Mucosa of descending colon (tissue), 3 donors: ENCODE measurements around the gene PCP4L1. TPM values are rescaled to one million over a fixed set of nuclear protein-coding genes. Genes with fewer than 3 reads are reported as not detected.

Experiments
- ATAC-seq: fragments of 200-7000 bp; cut with Tn5 transposase; one replicate; pipeline ENCODE4 v1.9.1; 2020; ENCODE audit warnings: mild to moderate bottlenecking, moderate library complexity
- DNase-seq, 3 donors: peaks; one replicate each; pipeline ENCODE4 v3.0.0-alpha.2; 2020
- H3K36me3 ChIP-seq: fragments of 200-600 bp; one replicate; pipeline ENCODE4 v1.8.0; 2021; ENCODE audit warnings: low read depth, mild to moderate bottlenecking
- H3K4me1 ChIP-seq: fragments of 200-600 bp; one replicate; pipeline ENCODE4 v1.8.0; 2021; ENCODE audit warnings: low read depth, mild to moderate bottlenecking
- H3K4me3 ChIP-seq: fragments of 200-600 bp; one replicate; pipeline ENCODE4 v1.8.0; 2021; ENCODE audit warnings: mild to moderate bottlenecking
- H3K9me3 ChIP-seq: fragments of 200-600 bp; one replicate; pipeline ENCODE4 v1.8.0; 2021; ENCODE audit warnings: mild to moderate bottlenecking
- intact Hi-C, 2 donors: fragments of 100-400 bp; cut with DNase I in 1 of 2; cut with micrococcal nuclease in 1 of 2; formaldehyde crosslinking; loops; one replicate each; pipeline versions ENCODE4 v1.11.0 to v1.11.1; 2022; cut with DNase I, micrococcal nuclease
- total RNA-seq, 3 donors: library from RNA; stranded (reverse); fragmentation: NEBNext Ultra II Directional in 2 of 3; extraction: Animal tissue kit (Norgen Biotek cat#: 25700) in 2 of 3; gene quantifications; one replicate each; pipeline versions ENCODE4 v1.2.1 to v1.2.4, GENCODE V29; 2021 to 2023
- TF ChIP-seq, protein P1 (sequence below): fragments of 200-600 bp; IDR thresholded peaks from one replicate; pipeline ENCODE4 v1.8.0; 2022; ENCODE audit warnings: antibody characterized with exemption, mild to moderate bottlenecking
- donor health status: DM: no; HTN: no; CAD: no; lungs with moderate emphysema.
- donor health status: DM: no; HTN: no; CAD: no.
- donor health status: DM: no; HTN: yes; CAD: no.

The PCP4L1 gene
- total RNA-seq, 3 donors from 2014 or later: 0.41 to 12.2 (median 1.6) TPM

DNA sequence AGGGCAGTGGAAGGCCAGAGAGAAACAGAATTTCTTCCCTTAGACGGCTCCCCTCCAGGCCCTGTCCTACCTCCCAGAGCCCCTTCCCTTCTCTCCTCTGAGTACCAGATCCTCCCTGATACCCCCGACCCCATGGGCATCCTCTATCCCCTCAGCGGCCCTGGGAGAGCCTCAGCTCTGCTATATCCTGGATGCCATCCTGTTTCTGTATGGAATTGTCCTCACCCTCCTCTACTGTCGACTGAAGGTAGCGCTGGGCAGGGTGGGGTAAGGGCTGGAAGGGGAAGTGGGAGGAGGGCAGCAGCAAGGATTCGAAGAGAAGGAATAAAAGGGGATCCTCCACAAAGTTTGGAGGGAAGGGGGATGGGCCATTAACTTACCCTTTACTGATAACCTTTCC is 40.7 kb upstream of the PCP4L1 start:
- no peak overlapping the region for H3K4me3 ChIP-seq
- TF ChIP-seq, protein P1, sequence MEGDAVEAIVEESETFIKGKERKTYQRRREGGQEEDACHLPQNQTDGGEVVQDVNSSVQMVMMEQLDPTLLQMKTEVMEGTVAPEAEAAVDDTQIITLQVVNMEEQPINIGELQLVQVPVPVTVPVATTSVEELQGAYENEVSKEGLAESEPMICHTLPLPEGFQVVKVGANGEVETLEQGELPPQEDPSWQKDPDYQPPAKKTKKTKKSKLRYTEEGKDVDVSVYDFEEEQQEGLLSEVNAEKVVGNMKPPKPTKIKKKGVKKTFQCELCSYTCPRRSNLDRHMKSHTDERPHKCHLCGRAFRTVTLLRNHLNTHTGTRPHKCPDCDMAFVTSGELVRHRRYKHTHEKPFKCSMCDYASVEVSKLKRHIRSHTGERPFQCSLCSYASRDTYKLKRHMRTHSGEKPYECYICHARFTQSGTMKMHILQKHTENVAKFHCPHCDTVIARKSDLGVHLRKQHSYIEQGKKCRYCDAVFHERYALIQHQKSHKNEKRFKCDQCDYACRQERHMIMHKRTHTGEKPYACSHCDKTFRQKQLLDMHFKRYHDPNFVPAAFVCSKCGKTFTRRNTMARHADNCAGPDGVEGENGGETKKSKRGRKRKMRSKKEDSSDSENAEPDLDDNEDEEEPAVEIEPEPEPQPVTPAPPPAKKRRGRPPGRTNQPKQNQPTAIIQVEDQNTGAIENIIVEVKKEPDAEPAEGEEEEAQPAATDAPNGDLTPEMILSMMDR: no peak
- no peak for ATAC-seq
- H3K4me1 ChIP-seq: no peaks in the 10 kb centered on the region
- DNase-seq: no peak
- H3K9me3 ChIP-seq: no peaks in the 10 kb centered on the region
- intact Hi-C loops: no loop called here
- peaks cover 8% of the 10 kb centered on the region for H3K36me3 ChIP-seq

DNA sequence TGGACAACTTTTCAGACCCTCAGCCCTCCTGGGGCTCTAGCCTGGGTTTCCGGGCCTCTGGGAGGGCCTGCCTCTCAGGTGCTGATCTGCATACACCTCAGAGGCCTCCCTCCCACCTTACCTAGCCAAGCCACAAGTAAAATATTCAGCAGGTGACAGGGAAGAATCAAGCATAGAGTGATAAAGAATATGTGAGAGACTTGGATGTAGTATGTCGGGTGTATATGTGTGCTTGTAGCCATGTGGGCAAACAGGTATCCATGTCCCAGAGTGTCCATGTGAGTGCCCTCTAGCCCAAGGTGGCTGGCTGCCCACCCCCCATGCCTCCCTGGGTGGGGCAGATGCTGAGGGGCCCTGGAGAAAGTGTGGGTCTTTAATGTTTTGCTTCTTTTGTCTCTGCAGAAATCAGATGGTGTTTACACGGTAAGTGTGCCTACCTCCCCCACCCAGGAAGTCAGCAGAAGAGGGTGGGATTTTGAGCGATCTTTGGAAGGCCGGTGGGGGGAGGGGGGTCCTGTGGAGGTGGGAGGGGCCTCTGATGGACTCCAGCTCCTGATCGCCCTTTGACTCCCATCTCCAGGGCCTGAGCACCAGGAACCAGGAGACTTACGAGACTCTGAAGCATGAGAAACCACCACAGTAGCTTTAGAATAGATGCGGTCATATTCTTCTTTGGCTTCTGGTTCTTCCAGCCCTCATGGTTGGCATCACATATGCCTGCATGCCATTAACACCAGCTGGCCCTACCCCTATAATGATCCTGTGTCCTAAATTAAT is 40.1 kb upstream of the PCP4L1 start:
- ATAC-seq (no peak), DNase-seq (no peak)
- peaks cover 1% of the 10 kb centered on the region for H3K36me3 ChIP-seq
- no peaks in the 10 kb centered on the region for H3K4me1 ChIP-seq
- H3K9me3 ChIP-seq: no peaks in the 10 kb centered on the region
- H3K4me3 ChIP-seq: no peak overlapping the region
- intact Hi-C loops: no loop called here
- TF ChIP-seq, protein P1: no peak

DNA sequence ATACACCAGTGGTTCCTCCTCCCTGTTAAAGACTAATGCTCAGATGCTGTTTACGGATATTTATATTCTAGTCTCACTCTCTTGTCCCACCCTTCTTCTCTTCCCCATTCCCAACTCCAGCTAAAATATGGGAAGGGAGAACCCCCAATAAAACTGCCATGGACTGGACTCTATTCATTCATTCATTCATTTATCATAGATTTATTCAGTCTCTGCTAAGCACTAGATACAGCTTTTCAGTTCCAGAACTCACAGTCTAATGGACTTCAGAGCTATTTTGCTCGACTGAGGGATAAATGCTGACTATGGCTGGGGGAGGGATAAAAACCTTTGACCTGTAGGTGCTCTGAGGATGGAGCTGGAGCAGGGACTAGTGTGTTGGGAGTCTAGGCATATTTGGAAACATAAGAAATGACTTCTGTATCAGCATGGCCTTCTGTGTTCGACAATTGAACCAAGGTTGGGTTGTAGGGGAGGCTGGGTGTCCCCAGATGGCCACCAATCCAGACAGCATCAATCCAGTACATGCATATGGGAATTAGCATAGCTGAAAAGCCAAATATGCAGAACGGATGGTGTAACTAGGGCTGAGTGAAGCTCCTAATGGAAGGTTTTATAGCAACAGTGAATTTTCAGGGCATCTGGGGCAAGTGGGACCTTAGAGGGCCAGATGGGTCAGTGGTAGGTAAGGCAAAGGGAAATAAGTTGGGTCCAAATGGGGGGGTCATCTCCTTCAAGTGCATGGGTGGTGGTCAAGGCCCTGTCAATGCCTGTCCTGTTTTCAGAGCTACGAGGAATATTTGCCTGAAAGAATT is 39.3 kb upstream of the PCP4L1 start:
- H3K4me3 ChIP-seq: no peak overlapping the region
- DNase-seq (no peak), ATAC-seq (no peak)
- TF ChIP-seq, protein P1: no peak
- intact Hi-C loops: no loop called here
- H3K36me3 ChIP-seq: no peaks in the 10 kb centered on the region
- H3K9me3 ChIP-seq: no peaks in the 10 kb centered on the region
- H3K4me1 ChIP-seq: no peaks in the 10 kb centered on the region

DNA sequence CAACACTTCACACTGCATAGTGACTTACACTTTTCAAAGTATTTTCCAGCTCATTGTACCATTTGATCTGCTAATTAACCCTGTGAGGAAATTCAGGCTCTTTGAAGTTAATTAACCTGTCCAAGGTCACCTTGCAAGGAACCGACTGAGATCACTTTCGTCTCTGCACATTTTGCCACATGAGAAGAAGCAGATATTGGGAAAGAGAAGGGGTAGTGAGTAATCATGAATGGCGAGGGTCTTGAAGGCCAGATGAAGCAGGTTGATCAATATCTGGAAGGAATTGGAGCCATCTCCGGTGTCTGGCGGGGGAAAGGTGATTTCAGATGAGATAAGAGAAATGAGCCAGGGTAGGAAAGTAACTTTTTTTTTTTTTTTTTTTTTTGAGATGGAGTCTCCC is 38.5 kb upstream of the PCP4L1 start:
- no peaks in the 10 kb centered on the region for H3K4me1 ChIP-seq
- no peak overlapping the region for H3K4me3 ChIP-seq
- no peaks in the 10 kb centered on the region for H3K9me3 ChIP-seq
- TF ChIP-seq, protein P1: no peak
- no peak for ATAC-seq
- no peaks in the 10 kb centered on the region for H3K36me3 ChIP-seq
- intact Hi-C loops: loop anchor here in 1 of 2 donors (10.0 kb wide), 1 partner anchor 165 kb away; no protein-coding TSS in a partner anchor
- no peak for DNase-seq

DNA sequence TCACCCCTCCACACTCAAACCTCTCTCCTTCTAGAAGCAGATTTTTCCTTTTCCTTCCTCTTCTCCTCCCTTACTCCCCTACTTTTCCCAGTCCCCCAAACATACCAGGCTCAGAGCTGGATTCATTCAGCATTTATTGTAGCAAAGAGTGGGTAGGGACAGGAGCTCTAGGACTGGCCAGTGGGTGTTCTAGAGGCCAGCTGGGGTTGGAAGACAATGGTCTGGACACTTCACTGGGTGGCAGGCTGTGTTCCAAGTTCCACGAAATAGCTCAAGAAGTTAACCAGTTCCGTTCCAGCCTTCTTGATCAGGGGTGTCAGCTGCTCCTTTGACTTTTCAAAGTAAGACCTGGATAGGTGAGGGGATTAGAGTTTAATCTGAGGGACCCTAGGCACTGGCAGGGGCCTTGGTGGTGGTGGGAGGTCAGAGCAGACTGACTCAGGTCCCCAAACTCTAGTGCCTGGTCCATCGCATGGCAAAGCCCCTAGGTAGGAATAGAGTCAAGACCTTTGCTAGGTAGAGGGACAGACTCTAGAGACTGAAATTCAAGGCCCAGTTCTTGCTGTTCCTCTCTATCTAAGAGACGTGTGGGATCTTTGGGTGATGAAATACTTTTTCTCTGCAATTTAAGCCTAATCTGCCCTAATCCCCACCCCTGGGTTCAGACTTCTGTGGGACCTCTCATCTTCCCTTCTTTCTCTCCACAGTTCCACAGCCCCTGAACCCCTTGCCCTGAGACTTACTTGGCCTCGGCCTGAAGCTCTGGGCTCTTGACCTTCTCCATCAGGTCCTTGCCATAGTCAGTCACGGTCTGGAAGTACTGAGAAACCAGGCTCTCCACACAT is 36.1 kb upstream of the PCP4L1 start:
- Histone ChIP-seq H3K36me3 (no peaks in the 10 kb centered on the region), H3K9me3 (no peaks in the 10 kb centered on the region), H3K4me1 (peaks cover 14% of the 10 kb centered on the region), H3K4me3 (no peak overlapping the region)
- TF ChIP-seq, protein P1: no peak
- no peak for ATAC-seq
- intact Hi-C loops: loop anchor here in 1 of 2 donors (10.0 kb wide), 1 partner anchor 162 kb away; no protein-coding TSS in a partner anchor
- DNase-seq: no peak
